22Rv1 (cell line): ENCODE data around the gene PINK1.

Experiments used
- H3K27ac ChIP-seq: fragments of 450-650 bp; 2 replicates; pipeline ENCODE4 v1.5.1; 2017
- ZFX ChIP-seq: fragments of 450-650 bp; IDR thresholded peaks from 2 replicates; pipeline ENCODE4 v1.6.1; 2017; ENCODE audit warnings: antibody characterized with exemption, borderline replicate concordance
- TF ChIP-seq, protein P1 (sequence below): fragments of 450-650 bp; IDR thresholded peaks from 2 replicates; pipeline ENCODE4 v1.5.1; 2017; ENCODE audit warnings: mild to moderate bottlenecking

The PINK1 gene

DNA sequence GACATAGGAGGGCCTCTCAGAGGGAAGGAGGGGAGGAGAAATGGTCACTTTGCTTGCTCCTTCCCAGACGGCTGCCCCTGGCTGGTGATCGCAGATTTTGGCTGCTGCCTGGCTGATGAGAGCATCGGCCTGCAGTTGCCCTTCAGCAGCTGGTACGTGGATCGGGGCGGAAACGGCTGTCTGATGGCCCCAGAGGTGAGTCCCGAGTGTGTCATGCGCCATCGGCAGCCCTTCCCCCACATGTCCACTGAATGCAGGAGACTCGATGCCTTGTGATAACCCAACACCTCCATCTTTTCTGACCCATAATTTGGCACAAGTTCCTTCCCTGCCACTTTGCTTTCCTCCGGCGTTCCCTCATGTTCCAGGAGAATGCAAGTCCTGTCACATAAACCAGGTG, 15.2 kb downstream of the PINK1 start:
- no peak overlapping the region for H3K27ac ChIP-seq
- TF ChIP-seq ZFX: no peak
- TF ChIP-seq, protein P1, sequence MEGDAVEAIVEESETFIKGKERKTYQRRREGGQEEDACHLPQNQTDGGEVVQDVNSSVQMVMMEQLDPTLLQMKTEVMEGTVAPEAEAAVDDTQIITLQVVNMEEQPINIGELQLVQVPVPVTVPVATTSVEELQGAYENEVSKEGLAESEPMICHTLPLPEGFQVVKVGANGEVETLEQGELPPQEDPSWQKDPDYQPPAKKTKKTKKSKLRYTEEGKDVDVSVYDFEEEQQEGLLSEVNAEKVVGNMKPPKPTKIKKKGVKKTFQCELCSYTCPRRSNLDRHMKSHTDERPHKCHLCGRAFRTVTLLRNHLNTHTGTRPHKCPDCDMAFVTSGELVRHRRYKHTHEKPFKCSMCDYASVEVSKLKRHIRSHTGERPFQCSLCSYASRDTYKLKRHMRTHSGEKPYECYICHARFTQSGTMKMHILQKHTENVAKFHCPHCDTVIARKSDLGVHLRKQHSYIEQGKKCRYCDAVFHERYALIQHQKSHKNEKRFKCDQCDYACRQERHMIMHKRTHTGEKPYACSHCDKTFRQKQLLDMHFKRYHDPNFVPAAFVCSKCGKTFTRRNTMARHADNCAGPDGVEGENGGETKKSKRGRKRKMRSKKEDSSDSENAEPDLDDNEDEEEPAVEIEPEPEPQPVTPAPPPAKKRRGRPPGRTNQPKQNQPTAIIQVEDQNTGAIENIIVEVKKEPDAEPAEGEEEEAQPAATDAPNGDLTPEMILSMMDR: no peak

DNA sequence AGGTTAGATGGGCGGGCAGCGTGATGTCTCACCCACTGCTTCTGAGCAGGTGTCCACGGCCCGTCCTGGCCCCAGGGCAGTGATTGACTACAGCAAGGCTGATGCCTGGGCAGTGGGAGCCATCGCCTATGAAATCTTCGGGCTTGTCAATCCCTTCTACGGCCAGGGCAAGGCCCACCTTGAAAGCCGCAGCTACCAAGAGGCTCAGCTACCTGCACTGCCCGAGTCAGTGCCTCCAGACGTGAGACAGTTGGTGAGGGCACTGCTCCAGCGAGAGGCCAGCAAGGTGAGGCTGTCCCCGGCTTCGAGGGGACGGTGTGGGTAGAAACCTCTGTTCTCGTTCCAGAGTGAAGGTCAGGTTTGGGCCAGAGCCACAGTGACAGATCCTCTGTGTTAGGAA, 15.7 kb downstream of the PINK1 start:
- TF ChIP-seq, protein P1: no peak
- no peak for TF ChIP-seq ZFX
- H3K27ac ChIP-seq: no peak overlapping the region

DNA sequence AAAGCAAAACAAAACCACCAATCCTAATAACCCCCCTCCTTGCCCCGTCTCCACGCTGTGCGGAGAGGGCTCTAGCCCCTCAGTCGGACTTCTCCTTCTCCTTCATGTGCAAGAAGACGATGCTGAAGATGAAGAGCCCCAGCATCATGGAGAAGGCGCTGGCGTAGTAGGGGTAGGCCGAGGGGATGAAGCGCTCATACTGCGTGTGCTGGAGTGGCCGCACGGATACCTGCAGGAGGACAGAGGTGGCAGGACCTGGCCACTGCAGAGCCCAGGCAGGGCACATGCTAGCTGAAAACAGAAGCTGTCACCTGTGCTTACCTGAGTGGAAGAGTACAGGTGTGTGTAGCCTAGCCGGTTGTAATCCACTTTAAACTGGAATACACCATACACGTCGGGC, 19.0 kb downstream of the PINK1 start:
- no peak overlapping the region for H3K27ac ChIP-seq
- TF ChIP-seq, protein P1: no peak
- no peak for TF ChIP-seq ZFX

DNA sequence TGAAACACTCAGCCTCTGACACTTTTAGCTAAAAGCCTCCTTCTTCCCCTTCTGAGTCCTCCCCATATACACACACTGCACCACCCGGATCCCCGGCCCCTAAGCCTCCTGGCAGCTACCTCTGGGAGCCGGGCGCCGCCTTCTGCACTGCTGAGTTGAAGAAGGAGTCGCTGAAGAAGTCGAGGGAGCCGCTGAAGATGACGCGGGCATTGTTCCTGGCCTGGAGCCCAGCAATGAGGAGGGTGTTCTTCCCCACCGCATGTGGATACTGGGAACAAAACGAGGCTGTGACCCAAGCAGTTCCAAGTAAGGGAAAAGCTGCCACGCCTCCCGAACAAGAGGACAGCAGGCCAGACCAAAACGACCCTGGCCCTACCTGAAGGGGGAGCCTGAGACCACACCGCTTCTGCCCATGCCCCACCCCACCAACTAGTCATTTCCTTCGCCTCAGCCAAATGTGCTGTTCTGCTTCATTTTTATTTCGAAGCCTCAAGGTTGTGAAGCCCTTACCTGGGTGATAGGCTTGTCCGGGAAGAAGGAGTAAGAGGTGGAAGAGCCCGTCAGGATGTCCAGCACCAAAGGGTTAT, 20.9 kb downstream of the PINK1 start:
- no peak overlapping the region for H3K27ac ChIP-seq
- TF ChIP-seq ZFX: no peak
- TF ChIP-seq, protein P1: no peak

GRCh38 chr1:20657024-20657423, 23.8 kb downstream of the PINK1 start:
- H3K27ac ChIP-seq: no peak overlapping the region
- TF ChIP-seq, protein P1: no peak
- TF ChIP-seq ZFX: no peak

GRCh38 chr1:20658166-20658915, 25.1 kb downstream of the PINK1 start:
- no peak overlapping the region for H3K27ac ChIP-seq

GRCh38 chr1:20660363-20660762, 27.1 kb downstream of the PINK1 start:
- TF ChIP-seq, protein P1: no peak
- no peak for TF ChIP-seq ZFX
- H3K27ac ChIP-seq: peak overlapping the region; percentile 65

More at GRCh38 chr1:20658166-20658915, 25.1 kb downstream of the PINK1 start:
- TF ChIP-seq, protein P1: no peak
- no peak for TF ChIP-seq ZFX
